GM18526 (cell line): Measurements from ENCODE around the gene FBXO30.

ENCODE experiments used
- POLR2A ChIP-seq: IDR thresholded peaks from 3 replicates; pipeline ENCODE4 v1.6.1; 2011; ENCODE audit not compliant: insufficient read length; ENCODE audit errors: extremely low read depth

FBXO30 gene

GRCh38 chr6:145830612-145831011 is 16.0 kb upstream of the FBXO30 start:
- no peak for TF ChIP-seq POLR2A

- TF ChIP-seq POLR2A = no peak
These were observed 15.4 kb upstream of the FBXO30 start for GRCh38 chr6:145829950-145830349.

- TF ChIP-seq POLR2A = no peak
These were observed 14.5 kb upstream of the FBXO30 start for GRCh38 chr6:145829102-145829501.

- no peak for TF ChIP-seq POLR2A
These were observed 9.7 kb upstream of the FBXO30 start for GRCh38 chr6:145824344-145824743.

- TF ChIP-seq POLR2A = no peak
These were observed 8.8 kb upstream of the FBXO30 start for GRCh38 chr6:145823328-145823944.

GRCh38 chr6:145822456-145822855 is 7.9 kb upstream of the FBXO30 start:
- TF ChIP-seq POLR2A = no peak

- TF ChIP-seq POLR2A = no peak
These were observed 5.4 kb upstream of the FBXO30 start for GRCh38 chr6:145819994-145820393.

- TF ChIP-seq POLR2A = no peak
These were observed 4.2 kb upstream of the FBXO30 start for GRCh38 chr6:145818796-145819195.

- no peak for TF ChIP-seq POLR2A
These were observed 1.8 kb upstream of the FBXO30 start for GRCh38 chr6:145816392-145816791.

- TF ChIP-seq POLR2A = no peak
These were observed 997 bp upstream of the FBXO30 start for GRCh38 chr6:145815309-145816274.

GRCh38 chr6:145814035-145814500 is 527 bp downstream of the FBXO30 start:
- no peak for TF ChIP-seq POLR2A

- TF ChIP-seq POLR2A = no peak
These were observed 1.1 kb downstream of the FBXO30 start for GRCh38 chr6:145813285-145814034.

GRCh38 chr6:145811741-145812140 is 2.9 kb downstream of the FBXO30 start:
- no peak for TF ChIP-seq POLR2A

- TF ChIP-seq POLR2A = no peak
These were observed 4.8 kb downstream of the FBXO30 start for GRCh38 chr6:145809785-145810184.

GRCh38 chr6:145809211-145809610 is 5.4 kb downstream of the FBXO30 start:
- TF ChIP-seq POLR2A = no peak
